Gastrocnemius medialis (tissue), 4 donors: ENCODE measurements around the gene EYA4. TPM values are rescaled to one million over a fixed set of nuclear protein-coding genes. Genes with fewer than 3 reads are reported as not detected.
A peak's percentile ranks its signal among the peaks of the same experiment; 100 is the strongest.

Experiments used
- ATAC-seq, 2 donors: fragments of 150-250 bp; one replicate each; pipeline ENCODE4 v1.9.1; 2016
- DNase-seq, 2 donors: peaks; one replicate each; pipeline ENCODE4 v3.0.0-alpha.2; 2019
- H3K27ac ChIP-seq, 4 donors: fragments of 200-600 bp; sonication (generic); 1 replicate in 1 of 4; 2 replicates in 3 of 4; pipeline ENCODE4 v1.5.1; 2016 to 2018; ENCODE audit warnings: mild to moderate bottlenecking in 2 of 4, moderate library complexity in 1 of 4
- H3K27me3 ChIP-seq, 3 donors: fragments of 200-600 bp; sonication (generic) in 2 of 3; 1 replicate in 1 of 3; 2 replicates in 2 of 3; pipeline versions ENCODE4 v1.5.1 to v1.6.0; 2016 to 2019; ENCODE audit warnings: mild to moderate bottlenecking in 1 of 3, moderate library complexity in 1 of 3
- H3K36me3 ChIP-seq, 2 donors: fragments of 200-600 bp; sonication (generic) in 1 of 2; one replicate each; pipeline ENCODE4 v1.5.1; 2017 to 2018
- H3K4me1 ChIP-seq, 2 donors: fragments of 200-600 bp; sonication (generic) in 1 of 2; one replicate each; pipeline ENCODE4 v1.5.1; 2016 to 2017; ENCODE audit warnings: mild to moderate bottlenecking in 2 of 2
- H3K4me3 ChIP-seq, 4 donors: fragments of 200-600 bp; sonication (generic) in 3 of 4; 1 replicate in 1 of 4; 2 replicates in 3 of 4; pipeline ENCODE4 v1.5.1; 2016 to 2019; ENCODE audit warnings: mild to moderate bottlenecking in 2 of 4
- H3K9me3 ChIP-seq, 3 donors: fragments of 200-600 bp; sonication (generic) in 2 of 3; 1 replicate in 1 of 3; 2 replicates in 2 of 3; pipeline ENCODE4 v1.5.1; 2016 to 2019
- POLR2A ChIP-seq, 2 donors: fragments of 450-650 bp; IDR thresholded peaks; one replicate each; pipeline ENCODE4 v1.6.1; 2017; ENCODE audit warnings: antibody characterized with exemption in 2 of 2, mild to moderate bottlenecking in 2 of 2, moderate library complexity in 2 of 2
- in situ Hi-C, 4 donors: fragments of 200-750 bp; cut with MboI; loops; one replicate each; pipeline versions ENCODE4 v1.15.0 to v1.8.0; 2017; ENCODE audit warnings: low sequenced_read_pairs in 4 of 4
- intact Hi-C: fragments of 100-400 bp; cut with DNase I; formaldehyde crosslinking; loops from one replicate; pipeline ENCODE4 v1.15.1; 2023; ENCODE audit warnings: low total_unique reads
- total RNA-seq, 4 donors: library from RNA; depleted of rRNA; stranded (reverse); fragments of >200 nt; gene quantifications; one replicate each; pipeline versions ENCODE4 v1.1.0 to v1.2.3, GENCODE V29; 2016
- TF ChIP-seq, protein P1 (sequence below), 5 experiments: fragments of 450-650 bp in 3 of 5; fragments of 200-600 bp in 2 of 5; sonication (generic) in 2 of 5; IDR thresholded peaks in 4 of 5; conservative IDR thresholded peaks in 1 of 5; 1 replicate in 4 of 5; 2 replicates in 1 of 5; pipeline ENCODE4 v1.5.1; 2016 to 2019; ENCODE audit warnings: antibody characterized with exemption in 5 of 5, mild to moderate bottlenecking in 3 of 5, moderate library complexity in 3 of 5

The EYA4 gene
- total RNA-seq, 4 donors from 2014 or later, result 33.7 to 110 (median 62.1) TPM

GRCh38 chr6:133223452-133224029 is 17.6 kb upstream of the EYA4 start:
- Histone ChIP-seq H3K36me3 (no peaks in the 10 kb centered on the region), H3K4me1 (peaks cover 22 to 26% of the 10 kb centered on the region in 2 donors), H3K27me3 (no peaks in the 10 kb centered on the region), H3K27ac (peak overlapping the region in 2 of 4 donors; percentile 18 to 64), H3K9me3 (no peaks in the 10 kb centered on the region), H3K4me3 (no peak overlapping the region)
- in situ Hi-C loops (no loop called here), intact Hi-C loops (no loop called here)
- DNase-seq (no peak), ATAC-seq (peak in 1 of 2 donors; percentile 43)
- TF ChIP-seq, protein P1, sequence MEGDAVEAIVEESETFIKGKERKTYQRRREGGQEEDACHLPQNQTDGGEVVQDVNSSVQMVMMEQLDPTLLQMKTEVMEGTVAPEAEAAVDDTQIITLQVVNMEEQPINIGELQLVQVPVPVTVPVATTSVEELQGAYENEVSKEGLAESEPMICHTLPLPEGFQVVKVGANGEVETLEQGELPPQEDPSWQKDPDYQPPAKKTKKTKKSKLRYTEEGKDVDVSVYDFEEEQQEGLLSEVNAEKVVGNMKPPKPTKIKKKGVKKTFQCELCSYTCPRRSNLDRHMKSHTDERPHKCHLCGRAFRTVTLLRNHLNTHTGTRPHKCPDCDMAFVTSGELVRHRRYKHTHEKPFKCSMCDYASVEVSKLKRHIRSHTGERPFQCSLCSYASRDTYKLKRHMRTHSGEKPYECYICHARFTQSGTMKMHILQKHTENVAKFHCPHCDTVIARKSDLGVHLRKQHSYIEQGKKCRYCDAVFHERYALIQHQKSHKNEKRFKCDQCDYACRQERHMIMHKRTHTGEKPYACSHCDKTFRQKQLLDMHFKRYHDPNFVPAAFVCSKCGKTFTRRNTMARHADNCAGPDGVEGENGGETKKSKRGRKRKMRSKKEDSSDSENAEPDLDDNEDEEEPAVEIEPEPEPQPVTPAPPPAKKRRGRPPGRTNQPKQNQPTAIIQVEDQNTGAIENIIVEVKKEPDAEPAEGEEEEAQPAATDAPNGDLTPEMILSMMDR (IDR thresholded peaks at IDR 0.05 in 4 of 5, conservative IDR thresholded peaks at IDR 0.05 in 1 of 5), result no peak
- no peak for TF ChIP-seq POLR2A (IDR thresholded peaks at IDR 0.05)

DNA sequence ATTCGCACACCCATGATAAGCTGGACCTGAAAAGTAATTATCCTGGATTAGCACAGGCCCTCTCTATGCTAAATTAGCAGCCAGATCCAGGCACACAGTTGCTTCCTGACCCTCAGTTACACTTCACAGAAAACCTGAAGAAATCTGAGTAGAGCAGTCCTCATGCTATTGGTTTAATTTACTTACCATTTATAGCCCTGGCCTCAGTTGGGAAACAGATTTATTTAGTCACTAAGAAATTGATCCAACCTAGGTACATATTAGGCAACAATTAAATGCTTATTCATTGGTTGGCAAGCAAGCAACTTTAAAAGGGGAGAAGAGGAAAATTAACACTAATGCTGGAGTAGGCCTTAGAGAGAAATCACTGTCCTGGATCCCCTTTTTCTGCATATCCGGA is 15.6 kb upstream of the EYA4 start:
- Histone ChIP-seq H3K4me1 (peaks cover 22 to 26% of the 10 kb centered on the region in 2 donors), H3K27ac (peak overlapping the region; percentile 45 to 65 (median 64)), H3K36me3 (no peaks in the 10 kb centered on the region), H3K9me3 (no peaks in the 10 kb centered on the region), H3K4me3 (no peak overlapping the region), H3K27me3 (no peaks in the 10 kb centered on the region)
- in situ Hi-C loops, result no loop called here
- DNase-seq (no peak), ATAC-seq (peak in 1 of 2 donors; percentile 66)
- intact Hi-C loops, result no loop called here
- TF ChIP-seq, protein P1 (IDR thresholded peaks at IDR 0.05 in 4 of 5, conservative IDR thresholded peaks at IDR 0.05 in 1 of 5), result no peak

DNA sequence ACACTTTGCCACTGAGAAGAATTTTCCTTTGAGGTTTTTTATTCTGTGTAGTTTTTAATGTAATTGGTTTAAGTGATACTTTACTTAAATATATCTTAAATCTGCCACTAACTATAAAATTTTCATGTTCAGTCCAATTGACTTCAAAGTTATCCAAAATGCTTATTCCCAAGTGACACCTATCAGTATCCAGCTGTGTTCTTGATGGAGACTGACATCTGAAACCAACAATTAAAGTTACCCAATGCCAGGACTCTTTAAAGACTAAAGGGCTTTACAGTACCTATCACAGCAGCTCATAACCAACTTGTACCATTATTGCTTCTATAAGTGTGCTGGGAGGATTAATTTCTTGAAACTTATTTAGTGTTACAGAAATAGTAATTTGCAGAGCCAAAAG is 13.8 kb upstream of the EYA4 start:
- H3K4me3 ChIP-seq, result no peak overlapping the region
- DNase-seq, result no peak
- H3K9me3 ChIP-seq, result no peaks in the 10 kb centered on the region
- ATAC-seq, result peak; percentile 45
- in situ Hi-C loops, result no loop called here
- H3K4me1 ChIP-seq, result peaks cover 22 to 26% of the 10 kb centered on the region in 2 donors
- no peaks in the 10 kb centered on the region for H3K27me3 ChIP-seq
- H3K36me3 ChIP-seq, result no peaks in the 10 kb centered on the region
- intact Hi-C loops, result no loop called here
- no peak for TF ChIP-seq POLR2A (IDR thresholded peaks at IDR 0.05)
- TF ChIP-seq, protein P1 (IDR thresholded peaks at IDR 0.05 in 4 of 5, conservative IDR thresholded peaks at IDR 0.05 in 1 of 5), result no peak
- no peak overlapping the region for H3K27ac ChIP-seq

GRCh38 chr6:133230052-133230451 is 11.1 kb upstream of the EYA4 start:
- H3K4me1 ChIP-seq, result peaks cover 19 to 20% of the 10 kb centered on the region in 2 donors
- no peak for TF ChIP-seq POLR2A (IDR thresholded peaks at IDR 0.05)
- TF ChIP-seq, protein P1 (IDR thresholded peaks at IDR 0.05 in 4 of 5, conservative IDR thresholded peaks at IDR 0.05 in 1 of 5), result no peak
- in situ Hi-C loops, result no loop called here

GRCh38 chr6:133235221-133235620 is 5.9 kb upstream of the EYA4 start:
- H3K4me1 ChIP-seq, result peaks cover 10 to 13% of the 10 kb centered on the region in 2 donors
- H3K36me3 ChIP-seq, result no peaks in the 10 kb centered on the region
- H3K9me3 ChIP-seq, result no peaks in the 10 kb centered on the region
- no peak overlapping the region for H3K4me3 ChIP-seq
- H3K27me3 ChIP-seq, result no peaks in the 10 kb centered on the region
- no peak for DNase-seq
- intact Hi-C loops, result loop anchor here (5.0 kb wide), 1 partner anchor 43 kb away; no protein-coding TSS in a partner anchor
- no peak overlapping the region for H3K27ac ChIP-seq
- ATAC-seq, result no peak
- TF ChIP-seq POLR2A (IDR thresholded peaks at IDR 0.05), result no peak
- TF ChIP-seq, protein P1 (IDR thresholded peaks at IDR 0.05 in 4 of 5, conservative IDR thresholded peaks at IDR 0.05 in 1 of 5), result no peak
- in situ Hi-C loops, result no loop called here

More at GRCh38 chr6:133230052-133230451, 11.1 kb upstream of the EYA4 start:
- intact Hi-C loops, result no loop called here
- no peak for DNase-seq
- Histone ChIP-seq H3K36me3 (no peaks in the 10 kb centered on the region), H3K27me3 (no peaks in the 10 kb centered on the region), H3K4me3 (no peak overlapping the region), H3K27ac (no peak overlapping the region), H3K9me3 (no peaks in the 10 kb centered on the region)
- no peak for ATAC-seq
